ENCODE results near the gene MANEAL. TPM values are rescaled to one million over a fixed set of nuclear protein-coding genes. Genes with fewer than 3 reads are reported as not detected.

The MANEAL gene
- total and polyA plus RNA-seq, 2 of the 13 experiments (the other 11 are each of a cell fraction or from before 2014, with no cell fraction given) = 20.8 to 26.4 TPM

- TF ChIP-seq, protein P1, sequence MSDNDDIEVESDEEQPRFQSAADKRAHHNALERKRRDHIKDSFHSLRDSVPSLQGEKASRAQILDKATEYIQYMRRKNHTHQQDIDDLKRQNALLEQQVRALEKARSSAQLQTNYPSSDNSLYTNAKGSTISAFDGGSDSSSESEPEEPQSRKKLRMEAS (IDR thresholded peaks at IDR 0.05) = peak; percentile 74
- TF ChIP-seq CCDC6 (CRISPR knock-in tag; IDR thresholded peaks at IDR 0.05) (no peak), ZNF530 (CRISPR knock-in tag; IDR thresholded peaks at IDR 0.05; ENCODE audit: low read depth) (no peak), KLF11 (CRISPR knock-in tag; IDR thresholded peaks at IDR 0.05) (no peak), NCOA1 (CRISPR knock-in tag; IDR thresholded peaks at IDR 0.05) (no peak), RERE (CRISPR knock-in tag; IDR thresholded peaks at IDR 0.05; ENCODE audit: low read depth) (no peak), KLF13 (CRISPR knock-in tag; IDR thresholded peaks at IDR 0.05) (no peak), ZNF577 (CRISPR knock-in tag; IDR thresholded peaks at IDR 0.05; ENCODE audit: borderline replicate concordance, low read depth) (no peak), ZNF776 (CRISPR knock-in tag; IDR thresholded peaks at IDR 0.05) (peak; percentile 80; the same call in 1 of the 2 replicates), ZNF549 (CRISPR knock-in tag; IDR thresholded peaks at IDR 0.05) (no peak), SNAPC2 (CRISPR knock-in tag; IDR thresholded peaks at IDR 0.05) (no peak)
- TF ChIP-seq, protein P2, sequence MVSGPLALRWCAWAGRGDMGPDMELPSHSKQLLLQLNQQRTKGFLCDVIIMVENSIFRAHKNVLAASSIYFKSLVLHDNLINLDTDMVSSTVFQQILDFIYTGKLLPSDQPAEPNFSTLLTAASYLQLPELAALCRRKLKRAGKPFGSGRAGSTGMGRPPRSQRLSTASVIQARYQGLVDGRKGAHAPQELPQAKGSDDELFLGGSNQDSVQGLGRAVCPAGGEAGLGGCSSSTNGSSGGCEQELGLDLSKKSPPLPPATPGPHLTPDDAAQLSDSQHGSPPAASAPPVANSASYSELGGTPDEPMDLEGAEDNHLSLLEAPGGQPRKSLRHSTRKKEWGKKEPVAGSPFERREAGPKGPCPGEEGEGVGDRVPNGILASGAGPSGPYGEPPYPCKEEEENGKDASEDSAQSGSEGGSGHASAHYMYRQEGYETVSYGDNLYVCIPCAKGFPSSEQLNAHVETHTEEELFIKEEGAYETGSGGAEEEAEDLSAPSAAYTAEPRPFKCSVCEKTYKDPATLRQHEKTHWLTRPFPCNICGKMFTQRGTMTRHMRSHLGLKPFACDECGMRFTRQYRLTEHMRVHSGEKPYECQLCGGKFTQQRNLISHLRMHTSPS (CRISPR knock-in tag; IDR thresholded peaks at IDR 0.05; ENCODE audit: low read depth) = no peak
- TF ChIP-seq, protein P3, sequence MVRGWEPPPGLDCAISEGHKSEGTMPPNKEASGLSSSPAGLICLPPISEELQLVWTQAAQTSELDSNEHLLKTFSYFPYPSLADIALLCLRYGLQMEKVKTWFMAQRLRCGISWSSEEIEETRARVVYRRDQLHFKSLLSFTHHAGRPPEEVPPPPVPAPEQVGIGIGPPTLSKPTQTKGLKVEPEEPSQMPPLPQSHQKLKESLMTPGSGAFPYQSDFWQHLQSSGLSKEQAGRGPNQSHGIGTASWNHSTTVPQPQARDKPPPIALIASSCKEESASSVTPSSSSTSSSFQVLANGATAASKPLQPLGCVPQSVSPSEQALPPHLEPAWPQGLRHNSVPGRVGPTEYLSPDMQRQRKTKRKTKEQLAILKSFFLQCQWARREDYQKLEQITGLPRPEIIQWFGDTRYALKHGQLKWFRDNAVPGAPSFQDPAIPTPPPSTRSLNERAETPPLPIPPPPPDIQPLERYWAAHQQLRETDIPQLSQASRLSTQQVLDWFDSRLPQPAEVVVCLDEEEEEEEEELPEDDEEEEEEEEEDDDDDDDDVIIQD (CRISPR knock-in tag; IDR thresholded peaks at IDR 0.05; ENCODE audit: low read depth) = no peak
- TF ChIP-seq, protein P4, sequence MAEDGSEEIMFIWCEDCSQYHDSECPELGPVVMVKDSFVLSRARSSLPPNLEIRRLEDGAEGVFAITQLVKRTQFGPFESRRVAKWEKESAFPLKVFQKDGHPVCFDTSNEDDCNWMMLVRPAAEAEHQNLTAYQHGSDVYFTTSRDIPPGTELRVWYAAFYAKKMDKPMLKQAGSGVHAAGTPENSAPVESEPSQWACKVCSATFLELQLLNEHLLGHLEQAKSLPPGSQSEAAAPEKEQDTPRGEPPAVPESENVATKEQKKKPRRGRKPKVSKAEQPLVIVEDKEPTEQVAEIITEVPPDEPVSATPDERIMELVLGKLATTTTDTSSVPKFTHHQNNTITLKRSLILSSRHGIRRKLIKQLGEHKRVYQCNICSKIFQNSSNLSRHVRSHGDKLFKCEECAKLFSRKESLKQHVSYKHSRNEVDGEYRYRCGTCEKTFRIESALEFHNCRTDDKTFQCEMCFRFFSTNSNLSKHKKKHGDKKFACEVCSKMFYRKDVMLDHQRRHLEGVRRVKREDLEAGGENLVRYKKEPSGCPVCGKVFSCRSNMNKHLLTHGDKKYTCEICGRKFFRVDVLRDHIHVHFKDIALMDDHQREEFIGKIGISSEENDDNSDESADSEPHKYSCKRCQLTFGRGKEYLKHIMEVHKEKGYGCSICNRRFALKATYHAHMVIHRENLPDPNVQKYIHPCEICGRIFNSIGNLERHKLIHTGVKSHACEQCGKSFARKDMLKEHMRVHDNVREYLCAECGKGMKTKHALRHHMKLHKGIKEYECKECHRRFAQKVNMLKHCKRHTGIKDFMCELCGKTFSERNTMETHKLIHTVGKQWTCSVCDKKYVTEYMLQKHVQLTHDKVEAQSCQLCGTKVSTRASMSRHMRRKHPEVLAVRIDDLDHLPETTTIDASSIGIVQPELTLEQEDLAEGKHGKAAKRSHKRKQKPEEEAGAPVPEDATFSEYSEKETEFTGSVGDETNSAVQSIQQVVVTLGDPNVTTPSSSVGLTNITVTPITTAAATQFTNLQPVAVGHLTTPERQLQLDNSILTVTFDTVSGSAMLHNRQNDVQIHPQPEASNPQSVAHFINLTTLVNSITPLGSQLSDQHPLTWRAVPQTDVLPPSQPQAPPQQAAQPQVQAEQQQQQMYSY (CRISPR knock-in tag; IDR thresholded peaks at IDR 0.05) = no peak
- TF ChIP-seq, protein P5, sequence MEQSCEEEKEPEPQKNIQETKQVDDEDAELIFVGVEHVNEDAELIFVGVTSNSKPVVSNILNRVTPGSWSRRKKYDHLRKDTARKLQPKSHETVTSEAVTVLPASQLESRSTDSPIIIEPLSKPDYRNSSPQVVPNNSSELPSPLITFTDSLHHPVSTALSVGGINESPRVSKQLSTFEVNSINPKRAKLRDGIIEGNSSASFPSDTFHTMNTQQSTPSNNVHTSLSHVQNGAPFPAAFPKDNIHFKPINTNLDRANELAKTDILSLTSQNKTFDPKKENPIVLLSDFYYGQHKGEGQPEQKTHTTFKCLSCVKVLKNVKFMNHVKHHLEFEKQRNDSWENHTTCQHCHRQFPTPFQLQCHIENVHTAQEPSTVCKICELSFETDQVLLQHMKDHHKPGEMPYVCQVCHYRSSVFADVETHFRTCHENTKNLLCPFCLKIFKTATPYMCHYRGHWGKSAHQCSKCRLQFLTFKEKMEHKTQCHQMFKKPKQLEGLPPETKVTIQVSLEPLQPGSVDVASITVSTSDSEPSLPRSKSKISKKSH (CRISPR knock-in tag; IDR thresholded peaks at IDR 0.05; ENCODE audit: borderline replicate concordance) = no peak
Measured at GRCh38 chr1:37793773-37794371, at the start of gene MANEAL (continued).

Measured in HepG2 (cell line).